HEK293 (cell line): ENCODE data around the gene MPZL2.

Experiments used
- CTCF ChIA-PET: fragments of 350-600 bp; formaldehyde crosslinking; extraction: SDS; loops from one replicate; lab custom pipeline; 2021; ENCODE audit warnings: antibody characterized with exemption; lab: Yijun Ruan, JAX
- POLR2A ChIA-PET: fragments of 300-600 bp; formaldehyde crosslinking; extraction: SDS; loops from one replicate; lab custom pipeline; 2020; ENCODE audit warnings: antibody characterized with exemption, inconsistent platforms; lab: Yijun Ruan, JAX
- H3K27ac ChIP-seq: fragments of 200-500 bp; sonication (Bioruptor generic); 2 replicates; pipeline ENCODE4 v1.5.1; 2014; ENCODE audit warnings: low read depth, low read length, control low read depth, inconsistent platforms; ENCODE audit errors: extremely low read depth
- H3K36me3 ChIP-seq, 2 experiments: fragments of 200-500 bp in 1 of 2; sonication (Bioruptor generic) in 1 of 2; 1 replicate in 1 of 2; 2 replicates in 1 of 2; pipeline ENCODE4 v1.5.1; 2014 to 2017; ENCODE audit warnings: inconsistent platforms in 2 of 2, low read length in 2 of 2; ENCODE audit not compliant: control insufficient read depth in 2 of 2, insufficient read depth in 1 of 2
- H3K4me1 ChIP-seq: fragments of 200-500 bp; sonication (Bioruptor generic); 2 replicates; pipeline ENCODE4 v1.5.1; 2014; ENCODE audit warnings: mild to moderate bottlenecking, low read length, inconsistent platforms; ENCODE audit not compliant: control insufficient read depth, insufficient read depth
- H3K4me3 ChIP-seq: 2 replicates; pipeline ENCODE4 v1.5.1; 2011; ENCODE audit warnings: low read depth, mild to moderate bottlenecking, control low read depth, low read length, moderate library complexity
- H3K9me3 ChIP-seq: fragments of 200-500 bp; sonication (Bioruptor generic); 2 replicates; pipeline ENCODE4 v1.5.1; 2014; ENCODE audit warnings: low read depth, low read length, inconsistent platforms; ENCODE audit not compliant: control insufficient read depth, insufficient read depth
- GFI1B ChIP-seq: fragments of 450-650 bp; formaldehyde crosslinking; IDR thresholded peaks from 2 replicates; pipeline ENCODE4 v1.5.1; 2016; ENCODE audit warnings: missing biosample characterization, missing genetic modification characterization
- HOXA7 ChIP-seq: sonication (generic); formaldehyde crosslinking; IDR thresholded peaks from 2 replicates; pipeline ENCODE4 v1.8.1; 2022; ENCODE audit warnings: missing genetic modification reagents, borderline replicate concordance
- RBAK ChIP-seq: fragments of 450-650 bp; formaldehyde crosslinking; IDR thresholded peaks from 2 replicates; pipeline ENCODE4 v1.5.1; 2016; ENCODE audit warnings: missing biosample characterization, missing genetic modification characterization
- SCRT2 ChIP-seq: fragments of 450-650 bp; formaldehyde crosslinking; IDR thresholded peaks from 2 replicates; pipeline ENCODE4 v1.5.1; 2016; ENCODE audit warnings: missing biosample characterization, missing genetic modification characterization
- ZBTB8A ChIP-seq: fragments of 450-650 bp; formaldehyde crosslinking; IDR thresholded peaks from 2 replicates; pipeline ENCODE4 v1.5.1; 2016; ENCODE audit warnings: missing biosample characterization, missing genetic modification characterization
- ZFP41 ChIP-seq: fragments of 450-650 bp; formaldehyde crosslinking; IDR thresholded peaks from 2 replicates; pipeline ENCODE4 v1.5.1; 2016; ENCODE audit warnings: missing biosample characterization, missing genetic modification characterization, borderline replicate concordance
- ZNF132 ChIP-seq: fragments of 450-650 bp; formaldehyde crosslinking; IDR thresholded peaks from 2 replicates; pipeline ENCODE4 v1.5.1; 2017; ENCODE audit warnings: missing biosample characterization, missing genetic modification characterization, borderline replicate concordance
- ZNF155 ChIP-seq: fragments of 450-650 bp; formaldehyde crosslinking; IDR thresholded peaks from 2 replicates; pipeline ENCODE4 v1.5.1; 2016; ENCODE audit warnings: missing biosample characterization, missing genetic modification characterization
- ZNF175 ChIP-seq: fragments of 450-650 bp; formaldehyde crosslinking; IDR thresholded peaks from 2 replicates; pipeline ENCODE4 v1.5.1; 2016; ENCODE audit warnings: missing biosample characterization, missing genetic modification characterization
- ZNF221 ChIP-seq: fragments of 450-650 bp; formaldehyde crosslinking; IDR thresholded peaks from 2 replicates; pipeline ENCODE4 v1.5.1; 2017; ENCODE audit warnings: missing biosample characterization, missing genetic modification characterization, borderline replicate concordance
- ZNF24 ChIP-seq: fragments of 450-650 bp; formaldehyde crosslinking; IDR thresholded peaks from 2 replicates; pipeline ENCODE4 v1.5.1; 2016; ENCODE audit warnings: missing biosample characterization, missing genetic modification characterization
- ZNF341 ChIP-seq: fragments of 450-650 bp; formaldehyde crosslinking; IDR thresholded peaks from 2 replicates; pipeline ENCODE4; 2016; ENCODE audit warnings: low read depth, missing biosample characterization, missing genetic modification characterization
- ZNF350 ChIP-seq: fragments of 450-650 bp; formaldehyde crosslinking; IDR thresholded peaks from 2 replicates; pipeline ENCODE4 v1.5.0; 2017; ENCODE audit warnings: missing biosample characterization, mild to moderate bottlenecking, missing genetic modification characterization
- ZNF354C ChIP-seq: fragments of 450-650 bp; formaldehyde crosslinking; IDR thresholded peaks from 2 replicates; pipeline ENCODE4 v1.5.1; 2016; ENCODE audit warnings: missing biosample characterization, missing genetic modification characterization, low read depth, borderline replicate concordance
- ZNF544 ChIP-seq: fragments of 450-650 bp; formaldehyde crosslinking; IDR thresholded peaks from 2 replicates; pipeline ENCODE4 v1.5.0; 2017; ENCODE audit warnings: missing biosample characterization, missing genetic modification characterization
- ZNF571 ChIP-seq: fragments of 450-650 bp; formaldehyde crosslinking; IDR thresholded peaks from 2 replicates; pipeline ENCODE4 v1.5.0; 2017; ENCODE audit warnings: missing biosample characterization, missing genetic modification characterization
- ZNF707 ChIP-seq: fragments of 450-650 bp; formaldehyde crosslinking; IDR thresholded peaks from 2 replicates; pipeline ENCODE4 v1.5.1; 2016; ENCODE audit warnings: missing biosample characterization, missing genetic modification characterization
- ZNF830 ChIP-seq: fragments of 450-650 bp; IDR thresholded peaks from 2 replicates; pipeline ENCODE4 v1.5.0; 2018; ENCODE audit warnings: missing biosample characterization, missing genetic modification characterization, low read depth, mild to moderate bottlenecking, moderate library complexity
- TF ChIP-seq, protein P1 (sequence below): fragments of 450-650 bp; formaldehyde crosslinking; IDR thresholded peaks from 2 replicates; pipeline ENCODE4 v1.5.1; 2016; ENCODE audit warnings: missing biosample characterization, missing genetic modification characterization
- TF ChIP-seq, protein P2 (sequence below): fragments of 450-650 bp; formaldehyde crosslinking; IDR thresholded peaks from 2 replicates; pipeline ENCODE4 v1.5.1; 2016; ENCODE audit warnings: missing biosample characterization, missing genetic modification characterization
- TF ChIP-seq, protein P3 (sequence below): fragments of 450-650 bp; formaldehyde crosslinking; IDR thresholded peaks from 2 replicates; pipeline ENCODE4 v1.5.1; 2016; ENCODE audit warnings: missing biosample characterization, missing genetic modification characterization
- TF ChIP-seq, protein P4 (sequence below): fragments of 450-650 bp; formaldehyde crosslinking; IDR thresholded peaks from 2 replicates; pipeline ENCODE4 v1.5.1; 2016; ENCODE audit warnings: missing biosample characterization, missing genetic modification characterization
- TF ChIP-seq, protein P5 (sequence below): fragments of 450-650 bp; formaldehyde crosslinking; conservative IDR thresholded peaks from 2 replicates; pipeline ENCODE4 v1.5.1; 2016; ENCODE audit warnings: low read depth, missing biosample characterization, missing genetic modification characterization
- TF ChIP-seq, protein P6 (sequence below): fragments of 450-650 bp; formaldehyde crosslinking; IDR thresholded peaks from 2 replicates; pipeline ENCODE4 v1.5.1; 2017; ENCODE audit warnings: missing biosample characterization, missing genetic modification characterization

MPZL2 gene

DNA sequence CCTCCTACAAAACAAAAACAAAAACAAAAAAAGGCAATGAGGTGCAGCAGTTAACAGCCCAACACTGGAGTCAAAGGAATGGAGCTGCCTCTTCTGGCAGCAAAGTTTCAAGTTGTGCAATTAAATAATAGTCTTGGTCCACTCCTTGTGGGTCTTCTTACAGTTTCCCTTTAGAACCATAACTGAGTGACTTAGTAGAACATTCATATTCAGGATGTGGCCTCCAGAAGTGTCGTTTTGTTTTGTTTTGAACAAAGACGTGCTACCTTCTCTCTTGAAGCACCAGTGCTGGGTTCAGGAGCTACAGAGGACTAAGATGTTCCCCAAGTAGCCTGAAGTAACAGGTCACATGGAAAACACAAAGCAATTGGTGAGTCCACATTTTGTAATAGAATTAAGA lies 37.3 kb downstream of the MPZL2 start:
- ChIA-PET CTCF (interaction anchor here (0.5 to 2.6 kb wide), 4 partner anchors 8 to 73 kb away, joined by 3 to 12 read pairs (median 4); no protein-coding TSS in a partner anchor), POLR2A (no interaction called here)
- Histone ChIP-seq H3K9me3 (no peaks in the 10 kb centered on the region), H3K4me1 (no peaks in the 10 kb centered on the region), H3K27ac (no peak overlapping the region), H3K4me3 (no peak overlapping the region), H3K36me3 (no peaks in the 10 kb centered on the region)
- TF ChIP-seq ZFP41 (no peak), ZNF544 (tag by site-specific recombination) (no peak), RBAK (no peak), GFI1B (tag by site-specific recombination) (no peak), ZNF175 (tag by site-specific recombination) (no peak), ZNF707 (no peak), ZNF350 (no peak), ZNF571 (tag by site-specific recombination) (no peak), ZNF354C (tag by site-specific recombination) (no peak), ZNF155 (tag by site-specific recombination) (no peak), HOXA7 (CRISPR knock-in tag) (no peak), ZNF132 (tag by site-specific recombination) (no peak), ZNF830 (tag by site-specific recombination) (no peak), ZBTB8A (tag by site-specific recombination) (no peak), SCRT2 (no peak), ZNF24 (tag by site-specific recombination) (no peak)
- TF ChIP-seq, protein P1, sequence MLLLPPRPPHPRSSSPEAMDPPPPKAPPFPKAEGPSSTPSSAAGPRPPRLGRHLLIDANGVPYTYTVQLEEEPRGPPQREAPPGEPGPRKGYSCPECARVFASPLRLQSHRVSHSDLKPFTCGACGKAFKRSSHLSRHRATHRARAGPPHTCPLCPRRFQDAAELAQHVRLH: no peak
- TF ChIP-seq, protein P2, sequence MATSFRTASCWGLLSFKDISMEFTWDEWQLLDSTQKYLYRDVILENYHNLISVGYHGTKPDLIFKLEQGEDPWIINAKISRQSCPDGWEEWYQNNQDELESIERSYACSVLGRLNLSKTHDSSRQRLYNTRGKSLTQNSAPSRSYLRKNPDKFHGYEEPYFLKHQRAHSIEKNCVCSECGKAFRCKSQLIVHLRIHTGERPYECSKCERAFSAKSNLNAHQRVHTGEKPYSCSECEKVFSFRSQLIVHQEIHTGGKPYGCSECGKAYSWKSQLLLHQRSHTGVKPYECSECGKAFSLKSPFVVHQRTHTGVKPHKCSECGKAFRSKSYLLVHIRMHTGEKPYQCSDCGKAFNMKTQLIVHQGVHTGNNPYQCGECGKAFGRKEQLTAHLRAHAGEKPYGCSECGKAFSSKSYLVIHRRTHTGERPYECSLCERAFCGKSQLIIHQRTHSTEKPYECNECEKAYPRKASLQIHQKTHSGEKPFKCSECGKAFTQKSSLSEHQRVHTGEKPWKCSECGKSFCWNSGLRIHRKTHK (tag by site-specific recombination): no peak
- TF ChIP-seq, protein P3, sequence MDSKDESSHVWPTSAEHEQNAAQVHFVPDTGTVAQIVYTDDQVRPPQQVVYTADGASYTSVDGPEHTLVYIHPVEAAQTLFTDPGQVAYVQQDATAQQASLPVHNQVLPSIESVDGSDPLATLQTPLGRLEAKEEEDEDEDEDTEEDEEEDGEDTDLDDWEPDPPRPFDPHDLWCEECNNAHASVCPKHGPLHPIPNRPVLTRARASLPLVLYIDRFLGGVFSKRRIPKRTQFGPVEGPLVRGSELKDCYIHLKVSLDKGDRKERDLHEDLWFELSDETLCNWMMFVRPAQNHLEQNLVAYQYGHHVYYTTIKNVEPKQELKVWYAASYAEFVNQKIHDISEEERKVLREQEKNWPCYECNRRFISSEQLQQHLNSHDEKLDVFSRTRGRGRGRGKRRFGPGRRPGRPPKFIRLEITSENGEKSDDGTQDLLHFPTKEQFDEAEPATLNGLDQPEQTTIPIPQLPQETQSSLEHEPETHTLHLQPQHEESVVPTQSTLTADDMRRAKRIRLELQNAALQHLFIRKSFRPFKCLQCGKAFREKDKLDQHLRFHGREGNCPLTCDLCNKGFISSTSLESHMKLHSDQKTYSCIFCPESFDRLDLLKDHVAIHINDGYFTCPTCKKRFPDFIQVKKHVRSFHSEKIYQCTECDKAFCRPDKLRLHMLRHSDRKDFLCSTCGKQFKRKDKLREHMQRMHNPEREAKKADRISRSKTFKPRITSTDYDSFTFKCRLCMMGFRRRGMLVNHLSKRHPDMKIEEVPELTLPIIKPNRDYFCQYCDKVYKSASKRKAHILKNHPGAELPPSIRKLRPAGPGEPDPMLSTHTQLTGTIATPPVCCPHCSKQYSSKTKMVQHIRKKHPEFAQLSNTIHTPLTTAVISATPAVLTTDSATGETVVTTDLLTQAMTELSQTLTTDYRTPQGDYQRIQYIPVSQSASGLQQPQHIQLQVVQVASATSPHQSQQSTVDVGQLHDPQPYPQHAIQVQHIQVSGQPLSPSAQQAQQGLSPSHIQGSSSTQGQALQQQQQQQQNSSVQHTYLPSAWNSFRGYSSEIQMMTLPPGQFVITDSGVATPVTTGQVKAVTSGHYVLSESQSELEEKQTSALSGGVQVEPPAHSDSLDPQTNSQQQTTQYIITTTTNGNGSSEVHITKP (tag by site-specific recombination): no peak
- TF ChIP-seq, protein P4, sequence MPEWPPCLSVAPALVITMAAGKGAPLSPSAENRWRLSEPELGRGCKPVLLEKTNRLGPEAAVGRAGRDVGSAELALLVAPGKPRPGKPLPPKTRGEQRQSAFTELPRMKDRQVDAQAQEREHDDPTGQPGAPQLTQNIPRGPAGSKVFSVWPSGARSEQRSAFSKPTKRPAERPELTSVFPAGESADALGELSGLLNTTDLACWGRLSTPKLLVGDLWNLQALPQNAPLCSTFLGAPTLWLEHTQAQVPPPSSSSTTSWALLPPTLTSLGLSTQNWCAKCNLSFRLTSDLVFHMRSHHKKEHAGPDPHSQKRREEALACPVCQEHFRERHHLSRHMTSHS: no peak

DNA sequence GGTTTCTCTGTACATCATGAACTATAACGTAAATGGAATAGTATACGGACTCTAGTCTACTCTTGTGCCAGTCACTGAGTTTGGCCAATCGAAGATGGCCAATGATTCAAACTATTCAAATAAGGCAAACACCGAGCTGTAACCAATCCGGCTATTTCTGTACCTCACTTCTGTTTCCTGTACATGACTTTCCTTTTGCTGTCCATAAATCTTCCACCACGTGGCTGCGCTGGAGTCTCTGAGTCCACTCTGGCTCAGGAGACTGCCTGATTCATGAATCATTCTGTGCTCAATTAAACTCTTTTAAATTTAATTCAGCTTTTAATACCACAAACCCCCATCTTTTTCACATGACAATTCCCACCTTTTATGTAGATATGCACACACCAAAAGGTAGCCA lies 37.8 kb downstream of the MPZL2 start:
- ChIA-PET CTCF (interaction anchor here (0.7 to 2.6 kb wide), 3 partner anchors 28 to 73 kb away, joined by 3 to 12 read pairs (median 4); no protein-coding TSS in a partner anchor), POLR2A (no interaction called here)
- no peaks in the 10 kb centered on the region for H3K4me1 ChIP-seq
- no peaks in the 10 kb centered on the region for H3K36me3 ChIP-seq
- no peak overlapping the region for H3K4me3 ChIP-seq
- no peaks in the 10 kb centered on the region for H3K9me3 ChIP-seq
- no peak overlapping the region for H3K27ac ChIP-seq
- TF ChIP-seq ZNF571 (tag by site-specific recombination) (no peak), ZNF341 (tag by site-specific recombination) (no peak), ZBTB8A (tag by site-specific recombination) (no peak), ZNF221 (tag by site-specific recombination) (no peak)
- TF ChIP-seq, protein P5, sequence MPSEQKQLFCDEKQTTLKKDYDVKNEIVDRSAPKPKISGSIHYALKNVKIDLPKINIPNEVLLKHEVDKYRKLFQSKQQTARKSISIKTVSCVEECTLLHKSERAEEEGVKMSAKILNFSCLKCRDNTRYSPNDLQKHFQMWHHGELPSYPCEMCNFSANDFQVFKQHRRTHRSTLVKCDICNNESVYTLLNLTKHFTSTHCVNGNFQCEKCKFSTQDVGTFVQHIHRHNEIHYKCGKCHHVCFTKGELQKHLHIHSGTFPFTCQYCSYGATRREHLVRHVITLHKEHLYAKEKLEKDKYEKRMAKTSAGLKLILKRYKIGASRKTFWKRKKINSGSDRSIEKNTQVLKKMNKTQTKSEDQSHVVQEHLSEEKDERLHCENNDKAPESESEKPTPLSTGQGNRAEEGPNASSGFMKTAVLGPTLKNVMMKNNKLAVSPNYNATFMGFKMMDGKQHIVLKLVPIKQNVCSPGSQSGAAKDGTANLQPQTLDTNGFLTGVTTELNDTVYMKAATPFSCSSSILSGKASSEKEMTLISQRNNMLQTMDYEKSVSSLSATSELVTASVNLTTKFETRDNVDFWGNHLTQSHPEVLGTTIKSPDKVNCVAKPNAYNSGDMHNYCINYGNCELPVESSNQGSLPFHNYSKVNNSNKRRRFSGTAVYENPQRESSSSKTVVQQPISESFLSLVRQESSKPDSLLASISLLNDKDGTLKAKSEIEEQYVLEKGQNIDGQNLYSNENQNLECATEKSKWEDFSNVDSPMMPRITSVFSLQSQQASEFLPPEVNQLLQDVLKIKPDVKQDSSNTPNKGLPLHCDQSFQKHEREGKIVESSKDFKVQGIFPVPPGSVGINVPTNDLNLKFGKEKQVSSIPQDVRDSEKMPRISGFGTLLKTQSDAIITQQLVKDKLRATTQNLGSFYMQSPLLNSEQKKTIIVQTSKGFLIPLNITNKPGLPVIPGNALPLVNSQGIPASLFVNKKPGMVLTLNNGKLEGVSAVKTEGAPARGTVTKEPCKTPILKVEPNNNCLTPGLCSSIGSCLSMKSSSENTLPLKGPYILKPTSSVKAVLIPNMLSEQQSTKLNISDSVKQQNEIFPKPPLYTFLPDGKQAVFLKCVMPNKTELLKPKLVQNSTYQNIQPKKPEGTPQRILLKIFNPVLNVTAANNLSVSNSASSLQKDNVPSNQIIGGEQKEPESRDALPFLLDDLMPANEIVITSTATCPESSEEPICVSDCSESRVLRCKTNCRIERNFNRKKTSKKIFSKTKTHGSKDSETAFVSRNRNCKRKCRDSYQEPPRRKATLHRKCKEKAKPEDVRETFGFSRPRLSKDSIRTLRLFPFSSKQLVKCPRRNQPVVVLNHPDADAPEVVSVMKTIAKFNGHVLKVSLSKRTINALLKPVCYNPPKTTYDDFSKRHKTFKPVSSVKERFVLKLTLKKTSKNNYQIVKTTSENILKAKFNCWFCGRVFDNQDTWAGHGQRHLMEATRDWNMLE (tag by site-specific recombination): no peak
- TF ChIP-seq, protein P6, sequence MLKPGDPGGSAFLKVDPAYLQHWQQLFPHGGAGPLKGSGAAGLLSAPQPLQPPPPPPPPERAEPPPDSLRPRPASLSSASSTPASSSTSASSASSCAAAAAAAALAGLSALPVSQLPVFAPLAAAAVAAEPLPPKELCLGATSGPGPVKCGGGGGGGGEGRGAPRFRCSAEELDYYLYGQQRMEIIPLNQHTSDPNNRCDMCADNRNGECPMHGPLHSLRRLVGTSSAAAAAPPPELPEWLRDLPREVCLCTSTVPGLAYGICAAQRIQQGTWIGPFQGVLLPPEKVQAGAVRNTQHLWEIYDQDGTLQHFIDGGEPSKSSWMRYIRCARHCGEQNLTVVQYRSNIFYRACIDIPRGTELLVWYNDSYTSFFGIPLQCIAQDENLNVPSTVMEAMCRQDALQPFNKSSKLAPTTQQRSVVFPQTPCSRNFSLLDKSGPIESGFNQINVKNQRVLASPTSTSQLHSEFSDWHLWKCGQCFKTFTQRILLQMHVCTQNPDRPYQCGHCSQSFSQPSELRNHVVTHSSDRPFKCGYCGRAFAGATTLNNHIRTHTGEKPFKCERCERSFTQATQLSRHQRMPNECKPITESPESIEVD: no peak
